ENCODE measurements around the gene VGLL1.

VGLL1 gene

GRCh38 chrX:136531951-136532350 lies at the start of gene VGLL1:
Gene VGLL1, plus strand, starts transcription at chrX:136532215. Its CDS starts 3,806 bp downstream, at chrX:136536021.
- DNase-seq (ENCODE audit: low read depth) = no peak
- no peak for TF ChIP-seq CTCF (IDR thresholded peaks at IDR 0.05; ENCODE audit: low read depth, low read length, missing control alignments)
- in situ Hi-C loops (cut with HindIII; ENCODE audit: low sequenced_read_pairs) = no loop called here
- no peak within 1 kb of the TSS for H3K4me3 ChIP-seq (ENCODE audit: low read depth, low read length)

GRCh38 chrX:136487647-136488046 lies 44.4 kb upstream of the VGLL1 start, which contains the start of gene BRS3:
Gene BRS3, plus strand, starts transcription at chrX:136487947. Its CDS starts 168 bp downstream, at chrX:136488115.
- H3K4me3 ChIP-seq (ENCODE audit: low read depth, low read length) = no peak within 1 kb of the TSS
- DNase-seq (ENCODE audit: low read depth) = no peak
- no peak for TF ChIP-seq CTCF (IDR thresholded peaks at IDR 0.05; ENCODE audit: low read depth, low read length, missing control alignments)
- in situ Hi-C loops (cut with HindIII; ENCODE audit: low sequenced_read_pairs) = no loop called here

GRCh38 chrX:136488706-136489105 lies 43.3 kb upstream of the VGLL1 start:
- no peak overlapping the region for H3K4me3 ChIP-seq (ENCODE audit: low read depth, low read length)
- no peak for DNase-seq (ENCODE audit: low read depth)

GRCh38 chrX:136491832-136492231 lies 40.2 kb upstream of the VGLL1 start:
- TF ChIP-seq CTCF (IDR thresholded peaks at IDR 0.05; ENCODE audit: low read depth, low read length, missing control alignments) = no peak
- H3K4me3 ChIP-seq (ENCODE audit: low read depth, low read length) = no peak overlapping the region
- no peak for DNase-seq (ENCODE audit: low read depth)
- in situ Hi-C loops (cut with HindIII; ENCODE audit: low sequenced_read_pairs) = no loop called here

More at GRCh38 chrX:136488706-136489105, 43.3 kb upstream of the VGLL1 start:
- no peak for TF ChIP-seq CTCF (IDR thresholded peaks at IDR 0.05; ENCODE audit: low read depth, low read length, missing control alignments)
- in situ Hi-C loops (cut with HindIII; ENCODE audit: low sequenced_read_pairs) = no loop called here

GRCh38 chrX:136493011-136493410 lies 39.0 kb upstream of the VGLL1 start:
- H3K4me3 ChIP-seq (ENCODE audit: low read depth, low read length) = no peak overlapping the region
- in situ Hi-C loops (cut with HindIII; ENCODE audit: low sequenced_read_pairs) = no loop called here
- no peak for DNase-seq (ENCODE audit: low read depth)
- TF ChIP-seq CTCF (IDR thresholded peaks at IDR 0.05; ENCODE audit: low read depth, low read length, missing control alignments) = no peak

- in situ Hi-C loops (cut with HindIII; ENCODE audit: low sequenced_read_pairs) = no loop called here
- TF ChIP-seq CTCF (IDR thresholded peaks at IDR 0.05; ENCODE audit: low read depth, low read length, missing control alignments) = no peak
- no peak for DNase-seq (ENCODE audit: low read depth)
- no peak overlapping the region for H3K4me3 ChIP-seq (ENCODE audit: low read depth, low read length)
Measured at GRCh38 chrX:136495043-136495442, 37.0 kb upstream of the VGLL1 start.

All from astrocyte of the cerebellum (primary cell).